Mesothelial cell of epicardium (in vitro differentiated cells): Measurements from ENCODE around the gene OR52K2. TPM values are rescaled to one million over a fixed set of nuclear protein-coding genes. Genes with fewer than 3 reads are reported as not detected.
"Not testable (repeated sequence)": the region's sequence is repeated elsewhere in the genome, so short reads cannot be mapped to it uniquely, and the experiment has no call there.

Experiments used
- DNase-seq, 2 experiments: peaks; one replicate each; pipeline ENCODE4 v3.0.0; 2021; ENCODE audit warnings: low spot score in 2 of 2; ENCODE audit not compliant: unreplicated experiment in 2 of 2
- H3K27ac Mint-ChIP-seq: 2 replicates; pipeline ENCODE4 v1.8.0; 2021; ENCODE audit warnings: mixed read lengths
- H3K27me3 Mint-ChIP-seq: 2 replicates; pipeline ENCODE4 v1.8.0; 2021; ENCODE audit warnings: low read depth, mixed read lengths
- H3K36me3 Mint-ChIP-seq: 2 replicates; pipeline ENCODE4 v1.8.0; 2021; ENCODE audit warnings: mixed read lengths
- H3K4me1 Mint-ChIP-seq: 2 replicates; pipeline ENCODE4 v1.8.0; 2021; ENCODE audit warnings: mixed read lengths
- H3K4me3 Mint-ChIP-seq: 2 replicates; pipeline ENCODE4 v1.8.0; 2021; ENCODE audit warnings: mild to moderate bottlenecking, moderate library complexity, mixed read lengths
- H3K9me3 Mint-ChIP-seq: 2 replicates; pipeline ENCODE4 v1.8.0; 2021; ENCODE audit warnings: mixed read lengths
- total RNA-seq: library from RNA; stranded (reverse); gene quantifications from 3 replicates; pipeline ENCODE4 v1.2.1, GENCODE V29; 2021
- TF ChIP-seq, protein P1 (sequence below): fragments of 200-600 bp; sonication (generic); IDR thresholded peaks from one replicate; pipeline ENCODE4 v1.5.0; 2021; ENCODE audit warnings: antibody characterized with exemption; ENCODE audit not compliant: unreplicated experiment

OR52K2 gene
- total RNA-seq, 1 donor from 2014 or later = not detected

GRCh38 chr11:4481240-4481582 lies 32.1 kb downstream of the OR52K2 start:
- no peaks in the 10 kb centered on the region for H3K9me3 Mint-ChIP-seq
- peaks cover 2% of the 10 kb centered on the region for H3K4me1 Mint-ChIP-seq
- H3K4me3 Mint-ChIP-seq = no peak overlapping the region
- no peak for DNase-seq
- H3K27ac Mint-ChIP-seq = no peak overlapping the region
- TF ChIP-seq, protein P1, sequence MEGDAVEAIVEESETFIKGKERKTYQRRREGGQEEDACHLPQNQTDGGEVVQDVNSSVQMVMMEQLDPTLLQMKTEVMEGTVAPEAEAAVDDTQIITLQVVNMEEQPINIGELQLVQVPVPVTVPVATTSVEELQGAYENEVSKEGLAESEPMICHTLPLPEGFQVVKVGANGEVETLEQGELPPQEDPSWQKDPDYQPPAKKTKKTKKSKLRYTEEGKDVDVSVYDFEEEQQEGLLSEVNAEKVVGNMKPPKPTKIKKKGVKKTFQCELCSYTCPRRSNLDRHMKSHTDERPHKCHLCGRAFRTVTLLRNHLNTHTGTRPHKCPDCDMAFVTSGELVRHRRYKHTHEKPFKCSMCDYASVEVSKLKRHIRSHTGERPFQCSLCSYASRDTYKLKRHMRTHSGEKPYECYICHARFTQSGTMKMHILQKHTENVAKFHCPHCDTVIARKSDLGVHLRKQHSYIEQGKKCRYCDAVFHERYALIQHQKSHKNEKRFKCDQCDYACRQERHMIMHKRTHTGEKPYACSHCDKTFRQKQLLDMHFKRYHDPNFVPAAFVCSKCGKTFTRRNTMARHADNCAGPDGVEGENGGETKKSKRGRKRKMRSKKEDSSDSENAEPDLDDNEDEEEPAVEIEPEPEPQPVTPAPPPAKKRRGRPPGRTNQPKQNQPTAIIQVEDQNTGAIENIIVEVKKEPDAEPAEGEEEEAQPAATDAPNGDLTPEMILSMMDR = no peak
- no peaks in the 10 kb centered on the region for H3K36me3 Mint-ChIP-seq
- no peaks in the 10 kb centered on the region for H3K27me3 Mint-ChIP-seq

- no peaks in the 10 kb centered on the region for H3K9me3 Mint-ChIP-seq
- peaks cover 2% of the 10 kb centered on the region for H3K4me1 Mint-ChIP-seq
- H3K27ac Mint-ChIP-seq = no peak within 1 kb of the TSS
Observed at GRCh38 chr11:4482445-4482844, 33.4 kb downstream of the OR52K2 start, which contains the start of gene OR52K1. Gene OR52K1 (plus strand): TSS chr11:4482646. CDS start chr11:4488901, 6,255 bp downstream.

GRCh38 chr11:4484310-4484709 lies 35.2 kb downstream of the OR52K2 start:
- TF ChIP-seq, protein P1 = no peak
- DNase-seq = no peak
- H3K4me1 Mint-ChIP-seq = peaks cover 2% of the 10 kb centered on the region

More at GRCh38 chr11:4482445-4482844, 33.4 kb downstream of the OR52K2 start, which contains the start of gene OR52K1:
- Mint-ChIP-seq H3K27me3 (peaks cover 4% of the 10 kb centered on the region), H3K36me3 (no peaks in the 10 kb centered on the region), H3K4me3 (no peak within 1 kb of the TSS)
- TF ChIP-seq, protein P1 = no peak
- no peak for DNase-seq

GRCh38 chr11:4491405-4491804 lies 42.3 kb downstream of the OR52K2 start:
- H3K9me3 Mint-ChIP-seq, H3K36me3 Mint-ChIP-seq, H3K4me3 Mint-ChIP-seq, H3K27me3 Mint-ChIP-seq, H3K27ac Mint-ChIP-seq, DNase-seq: not testable (repeated sequence)
- peaks cover 15% of the 10 kb centered on the region for H3K4me1 Mint-ChIP-seq

More at GRCh38 chr11:4484310-4484709, 35.2 kb downstream of the OR52K2 start:
- Mint-ChIP-seq H3K27me3 (peaks cover 5% of the 10 kb centered on the region), H3K36me3 (no peaks in the 10 kb centered on the region), H3K9me3 (no peaks in the 10 kb centered on the region), H3K27ac (no peak overlapping the region), H3K4me3 (no peak overlapping the region)

DNA sequence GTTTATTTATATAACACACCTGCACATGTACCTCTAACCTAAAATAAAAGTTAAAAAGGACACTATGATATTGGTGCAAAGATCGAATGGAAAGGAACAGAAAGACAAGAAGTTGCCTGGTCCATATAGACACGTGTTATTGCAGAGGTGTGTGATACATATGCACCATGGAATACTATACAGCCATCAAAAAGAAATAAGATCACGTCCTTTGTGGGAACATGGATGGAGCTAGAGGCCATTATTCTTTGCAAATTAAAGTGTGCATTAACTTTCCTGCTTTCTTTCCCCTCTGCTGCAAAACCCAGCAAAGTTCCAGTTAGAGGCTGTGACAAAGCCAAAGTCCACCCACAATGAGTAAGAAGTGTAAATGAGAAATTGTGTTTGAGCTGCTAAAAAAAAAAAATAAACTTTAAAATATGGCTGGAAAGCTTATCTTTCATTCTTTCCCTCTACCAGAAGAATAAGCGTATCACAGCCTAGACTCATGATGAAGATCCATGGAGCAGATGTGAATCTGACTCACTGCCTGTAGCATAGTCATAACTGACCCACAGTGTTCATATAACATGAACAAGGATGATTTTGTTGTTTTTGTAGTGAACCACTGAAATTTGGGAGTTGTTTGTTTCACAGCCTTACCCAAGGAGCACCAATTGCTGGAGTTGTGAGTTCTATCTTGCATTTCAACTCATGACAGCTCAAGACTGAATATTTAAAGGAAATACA lies 42.9 kb downstream of the OR52K2 start:
- no peak overlapping the region for H3K27ac Mint-ChIP-seq
- TF ChIP-seq, protein P1 = no peak
- peaks cover 1% of the 10 kb centered on the region for H3K27me3 Mint-ChIP-seq
- no peaks in the 10 kb centered on the region for H3K36me3 Mint-ChIP-seq
- no peak for DNase-seq
- peaks cover 6% of the 10 kb centered on the region for H3K9me3 Mint-ChIP-seq
- H3K4me3 Mint-ChIP-seq = no peak overlapping the region
- peaks cover 21% of the 10 kb centered on the region for H3K4me1 Mint-ChIP-seq

DNA sequence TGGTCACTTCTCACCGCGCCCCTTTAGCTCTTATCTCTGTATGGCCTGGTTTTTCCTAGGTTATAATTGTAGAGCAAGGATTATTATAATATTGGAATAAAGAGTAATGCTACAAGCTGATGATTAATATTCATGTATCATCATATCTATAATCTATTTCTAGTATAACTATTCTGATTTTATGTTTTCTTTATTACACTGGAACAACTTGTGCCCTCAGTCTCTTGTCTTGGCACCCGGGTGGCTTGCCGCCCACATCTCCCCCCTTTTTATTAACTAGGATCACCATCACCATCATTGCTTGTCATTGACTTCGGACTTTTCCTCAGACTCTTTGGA lies 44.4 kb downstream of the OR52K2 start:
- Mint-ChIP-seq H3K27me3 (no peaks in the 10 kb centered on the region), H3K4me3 (no peak overlapping the region), H3K9me3 (peaks cover 6% of the 10 kb centered on the region), H3K27ac (no peak overlapping the region), H3K36me3 (no peaks in the 10 kb centered on the region), H3K4me1 (peaks cover 26% of the 10 kb centered on the region)
- no peak for DNase-seq
- TF ChIP-seq, protein P1 = no peak
